ENCODE data around the gene GUCY2C.
"Not testable (repeated sequence)": the region's sequence is repeated elsewhere in the genome, so short reads cannot be mapped to it uniquely, and the experiment has no call there.

DNA sequence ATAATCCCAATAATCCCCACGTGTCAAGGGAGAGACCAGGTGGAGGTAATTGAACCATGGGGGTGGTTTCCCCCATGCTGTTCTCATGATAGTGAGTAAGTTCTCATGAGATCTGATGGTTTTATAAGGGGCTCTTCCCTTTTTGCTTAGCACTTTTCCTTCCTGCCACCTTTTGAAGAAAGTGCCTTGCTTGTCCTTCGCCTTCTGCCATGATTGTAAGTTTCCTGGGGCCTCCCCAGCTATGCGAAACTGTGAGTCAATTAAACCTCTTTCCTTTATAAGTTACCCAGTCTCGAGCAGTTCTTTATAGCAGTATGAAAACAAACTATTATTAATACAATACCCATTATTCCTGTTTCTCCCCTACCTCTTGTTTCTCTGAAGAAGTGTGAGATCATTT is 14.2 kb downstream of the GUCY2C start:
- TF ChIP-seq, protein P1, sequence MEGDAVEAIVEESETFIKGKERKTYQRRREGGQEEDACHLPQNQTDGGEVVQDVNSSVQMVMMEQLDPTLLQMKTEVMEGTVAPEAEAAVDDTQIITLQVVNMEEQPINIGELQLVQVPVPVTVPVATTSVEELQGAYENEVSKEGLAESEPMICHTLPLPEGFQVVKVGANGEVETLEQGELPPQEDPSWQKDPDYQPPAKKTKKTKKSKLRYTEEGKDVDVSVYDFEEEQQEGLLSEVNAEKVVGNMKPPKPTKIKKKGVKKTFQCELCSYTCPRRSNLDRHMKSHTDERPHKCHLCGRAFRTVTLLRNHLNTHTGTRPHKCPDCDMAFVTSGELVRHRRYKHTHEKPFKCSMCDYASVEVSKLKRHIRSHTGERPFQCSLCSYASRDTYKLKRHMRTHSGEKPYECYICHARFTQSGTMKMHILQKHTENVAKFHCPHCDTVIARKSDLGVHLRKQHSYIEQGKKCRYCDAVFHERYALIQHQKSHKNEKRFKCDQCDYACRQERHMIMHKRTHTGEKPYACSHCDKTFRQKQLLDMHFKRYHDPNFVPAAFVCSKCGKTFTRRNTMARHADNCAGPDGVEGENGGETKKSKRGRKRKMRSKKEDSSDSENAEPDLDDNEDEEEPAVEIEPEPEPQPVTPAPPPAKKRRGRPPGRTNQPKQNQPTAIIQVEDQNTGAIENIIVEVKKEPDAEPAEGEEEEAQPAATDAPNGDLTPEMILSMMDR (IDR thresholded peaks at IDR 0.05; ENCODE audit: insufficient read depth, low read length): not testable (repeated sequence)
- TF ChIP-seq POLR2AphosphoS5, GABPA (IDR thresholded peaks at IDR 0.05; ENCODE audit: low read depth): not testable (repeated sequence)
- TF ChIP-seq, protein P2, sequence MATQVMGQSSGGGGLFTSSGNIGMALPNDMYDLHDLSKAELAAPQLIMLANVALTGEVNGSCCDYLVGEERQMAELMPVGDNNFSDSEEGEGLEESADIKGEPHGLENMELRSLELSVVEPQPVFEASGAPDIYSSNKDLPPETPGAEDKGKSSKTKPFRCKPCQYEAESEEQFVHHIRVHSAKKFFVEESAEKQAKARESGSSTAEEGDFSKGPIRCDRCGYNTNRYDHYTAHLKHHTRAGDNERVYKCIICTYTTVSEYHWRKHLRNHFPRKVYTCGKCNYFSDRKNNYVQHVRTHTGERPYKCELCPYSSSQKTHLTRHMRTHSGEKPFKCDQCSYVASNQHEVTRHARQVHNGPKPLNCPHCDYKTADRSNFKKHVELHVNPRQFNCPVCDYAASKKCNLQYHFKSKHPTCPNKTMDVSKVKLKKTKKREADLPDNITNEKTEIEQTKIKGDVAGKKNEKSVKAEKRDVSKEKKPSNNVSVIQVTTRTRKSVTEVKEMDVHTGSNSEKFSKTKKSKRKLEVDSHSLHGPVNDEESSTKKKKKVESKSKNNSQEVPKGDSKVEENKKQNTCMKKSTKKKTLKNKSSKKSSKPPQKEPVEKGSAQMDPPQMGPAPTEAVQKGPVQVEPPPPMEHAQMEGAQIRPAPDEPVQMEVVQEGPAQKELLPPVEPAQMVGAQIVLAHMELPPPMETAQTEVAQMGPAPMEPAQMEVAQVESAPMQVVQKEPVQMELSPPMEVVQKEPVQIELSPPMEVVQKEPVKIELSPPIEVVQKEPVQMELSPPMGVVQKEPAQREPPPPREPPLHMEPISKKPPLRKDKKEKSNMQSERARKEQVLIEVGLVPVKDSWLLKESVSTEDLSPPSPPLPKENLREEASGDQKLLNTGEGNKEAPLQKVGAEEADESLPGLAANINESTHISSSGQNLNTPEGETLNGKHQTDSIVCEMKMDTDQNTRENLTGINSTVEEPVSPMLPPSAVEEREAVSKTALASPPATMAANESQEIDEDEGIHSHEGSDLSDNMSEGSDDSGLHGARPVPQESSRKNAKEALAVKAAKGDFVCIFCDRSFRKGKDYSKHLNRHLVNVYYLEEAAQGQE (IDR thresholded peaks at IDR 0.05; ENCODE audit: insufficient replicate concordance, low read depth): not testable (repeated sequence)
